Neural crest cell (in vitro differentiated cells): ENCODE measurements around the gene IMP3. TPM values are rescaled to one million over a fixed set of nuclear protein-coding genes. Genes with fewer than 3 reads are reported as not detected.
"Not testable (repeated sequence)": the region's sequence is repeated elsewhere in the genome, so short reads cannot be mapped to it uniquely, and the experiment has no call there.

ENCODE experiments used
- DNase-seq: peaks from one replicate; pipeline ENCODE4 v3.0.0; 2021; ENCODE audit warnings: low read depth, mixed read lengths, low spot score
- H3K27ac Mint-ChIP-seq: one replicate; pipeline ENCODE4 v1.8.0; 2021; ENCODE audit warnings: mild to moderate bottlenecking, mixed read lengths; ENCODE audit not compliant: unreplicated experiment
- H3K27me3 Mint-ChIP-seq: 2 replicates; pipeline ENCODE4 v1.8.0; 2021; ENCODE audit warnings: low read depth, mild to moderate bottlenecking, mixed read lengths
- H3K36me3 Mint-ChIP-seq: 2 replicates; pipeline ENCODE4 v1.8.0; 2021; ENCODE audit warnings: low read depth, mild to moderate bottlenecking, mixed read lengths
- H3K4me1 Mint-ChIP-seq: 2 replicates; pipeline ENCODE4 v1.8.0; 2021; ENCODE audit warnings: mixed read lengths
- H3K4me3 Mint-ChIP-seq: one replicate; pipeline ENCODE4 v1.8.0; 2021; ENCODE audit warnings: mild to moderate bottlenecking, mixed read lengths
- H3K9me3 Mint-ChIP-seq: 2 replicates; pipeline ENCODE4 v1.8.0; 2021; ENCODE audit warnings: mixed read lengths
- total RNA-seq: library from RNA; stranded (reverse); gene quantifications from 2 replicates; pipeline ENCODE4 v1.2.1, GENCODE V29; 2021
- TF ChIP-seq, protein P1 (sequence below): fragments of 200-600 bp; sonication (generic); conservative IDR thresholded peaks from 2 replicates; pipeline ENCODE4 v1.5.0; 2021; ENCODE audit warnings: antibody characterized with exemption, mild to moderate bottlenecking

Gene IMP3
- total RNA-seq, 1 donor from 2014 or later, result 79.4 TPM

DNA sequence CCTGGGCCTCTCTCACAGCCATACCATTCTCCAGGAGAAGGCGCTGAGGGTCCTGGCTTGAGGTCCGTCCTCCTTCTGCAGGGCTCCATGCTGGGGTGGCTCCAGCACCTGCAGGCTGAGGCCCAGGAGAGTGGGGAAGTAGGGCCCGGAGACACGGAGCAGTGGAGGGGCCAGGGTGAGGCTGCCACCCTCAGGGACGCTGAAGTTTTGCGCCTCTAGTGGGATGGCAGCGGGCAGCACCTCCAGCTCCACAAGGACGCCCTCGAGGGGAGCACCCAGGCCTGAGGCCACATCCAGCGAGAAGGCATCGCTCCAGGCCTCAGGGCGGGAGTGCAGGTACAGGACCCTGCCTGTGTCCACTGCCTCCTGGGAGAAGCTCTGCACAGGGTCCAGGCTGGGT, 45.2 kb upstream of the IMP3 start:
- no peaks in the 10 kb centered on the region for H3K27me3 Mint-ChIP-seq
- H3K4me3 Mint-ChIP-seq, result no peak overlapping the region
- H3K36me3 Mint-ChIP-seq, result peaks cover 4% of the 10 kb centered on the region
- H3K27ac Mint-ChIP-seq, result no peak overlapping the region
- TF ChIP-seq, protein P1, sequence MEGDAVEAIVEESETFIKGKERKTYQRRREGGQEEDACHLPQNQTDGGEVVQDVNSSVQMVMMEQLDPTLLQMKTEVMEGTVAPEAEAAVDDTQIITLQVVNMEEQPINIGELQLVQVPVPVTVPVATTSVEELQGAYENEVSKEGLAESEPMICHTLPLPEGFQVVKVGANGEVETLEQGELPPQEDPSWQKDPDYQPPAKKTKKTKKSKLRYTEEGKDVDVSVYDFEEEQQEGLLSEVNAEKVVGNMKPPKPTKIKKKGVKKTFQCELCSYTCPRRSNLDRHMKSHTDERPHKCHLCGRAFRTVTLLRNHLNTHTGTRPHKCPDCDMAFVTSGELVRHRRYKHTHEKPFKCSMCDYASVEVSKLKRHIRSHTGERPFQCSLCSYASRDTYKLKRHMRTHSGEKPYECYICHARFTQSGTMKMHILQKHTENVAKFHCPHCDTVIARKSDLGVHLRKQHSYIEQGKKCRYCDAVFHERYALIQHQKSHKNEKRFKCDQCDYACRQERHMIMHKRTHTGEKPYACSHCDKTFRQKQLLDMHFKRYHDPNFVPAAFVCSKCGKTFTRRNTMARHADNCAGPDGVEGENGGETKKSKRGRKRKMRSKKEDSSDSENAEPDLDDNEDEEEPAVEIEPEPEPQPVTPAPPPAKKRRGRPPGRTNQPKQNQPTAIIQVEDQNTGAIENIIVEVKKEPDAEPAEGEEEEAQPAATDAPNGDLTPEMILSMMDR, result no peak
- H3K9me3 Mint-ChIP-seq, result no peaks in the 10 kb centered on the region
- peaks cover 3% of the 10 kb centered on the region for H3K4me1 Mint-ChIP-seq
- no peak for DNase-seq

DNA sequence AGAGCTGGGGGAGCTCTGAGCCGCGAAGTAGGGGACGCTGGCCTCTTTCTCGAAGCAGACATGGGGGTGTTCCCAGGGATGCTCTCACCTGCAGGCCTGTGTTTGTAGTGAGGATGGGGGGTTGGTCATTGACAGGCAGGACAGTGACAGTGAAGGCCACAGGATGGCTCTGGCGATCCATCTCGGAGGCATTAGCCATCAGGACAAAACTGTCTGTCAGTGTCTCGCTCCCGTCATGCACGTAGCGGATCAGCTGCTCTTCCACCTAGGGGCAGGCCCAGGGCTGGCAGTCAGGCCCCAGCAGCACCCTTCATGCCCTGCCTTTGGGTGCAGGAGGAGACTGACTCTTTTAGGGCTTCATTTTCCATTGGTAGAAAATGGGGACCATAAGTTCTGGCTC, 44.6 kb upstream of the IMP3 start:
- no peak overlapping the region for H3K4me3 Mint-ChIP-seq
- H3K27ac Mint-ChIP-seq, result no peak overlapping the region
- peaks cover 4% of the 10 kb centered on the region for H3K36me3 Mint-ChIP-seq

DNA sequence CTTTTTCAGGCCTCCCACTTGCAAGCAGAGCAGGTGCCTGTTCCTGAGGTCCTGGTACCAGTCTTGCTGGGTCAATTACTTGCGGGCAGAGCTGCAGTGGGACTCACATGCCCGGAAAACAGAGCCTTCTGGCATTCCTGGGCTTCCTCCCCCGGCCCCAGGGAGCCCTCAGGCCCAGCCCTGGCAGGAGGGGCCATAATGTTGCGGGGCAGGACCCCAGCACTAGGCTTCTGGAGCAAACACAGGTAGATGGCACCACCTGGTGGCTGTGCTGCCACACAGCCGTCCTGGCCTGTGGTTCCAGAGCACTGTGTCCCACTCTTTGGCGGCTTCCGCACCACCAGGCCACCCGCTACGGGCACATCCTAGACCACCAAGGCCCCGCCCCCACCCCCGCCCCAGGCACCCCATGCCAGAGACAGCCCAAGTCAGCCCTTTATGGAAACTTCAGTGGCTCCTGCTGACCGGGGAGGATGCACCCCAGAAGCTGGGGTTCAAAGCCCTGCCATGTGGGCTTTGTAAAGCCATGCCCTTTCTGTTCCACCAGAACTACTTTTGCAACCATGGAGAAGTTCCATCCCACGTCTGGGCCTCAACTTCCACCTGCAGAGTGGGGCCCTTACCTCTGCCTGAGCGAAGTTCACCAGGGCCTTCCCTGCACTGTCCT, 43.8 kb upstream of the IMP3 start:
- H3K27me3 Mint-ChIP-seq, H3K27ac Mint-ChIP-seq, H3K36me3 Mint-ChIP-seq, H3K4me1 Mint-ChIP-seq, H3K9me3 Mint-ChIP-seq, H3K4me3 Mint-ChIP-seq: not testable (repeated sequence)
- TF ChIP-seq, protein P1, result peak; percentile 92
- DNase-seq, result peak; percentile 81

More for the DNA sequence above, 44.6 kb upstream of the IMP3 start:
- H3K27me3 Mint-ChIP-seq, result no peaks in the 10 kb centered on the region
- no peak for DNase-seq
- H3K4me1 Mint-ChIP-seq, result peaks cover 3% of the 10 kb centered on the region
- TF ChIP-seq, protein P1, result no peak
- no peaks in the 10 kb centered on the region for H3K9me3 Mint-ChIP-seq

DNA sequence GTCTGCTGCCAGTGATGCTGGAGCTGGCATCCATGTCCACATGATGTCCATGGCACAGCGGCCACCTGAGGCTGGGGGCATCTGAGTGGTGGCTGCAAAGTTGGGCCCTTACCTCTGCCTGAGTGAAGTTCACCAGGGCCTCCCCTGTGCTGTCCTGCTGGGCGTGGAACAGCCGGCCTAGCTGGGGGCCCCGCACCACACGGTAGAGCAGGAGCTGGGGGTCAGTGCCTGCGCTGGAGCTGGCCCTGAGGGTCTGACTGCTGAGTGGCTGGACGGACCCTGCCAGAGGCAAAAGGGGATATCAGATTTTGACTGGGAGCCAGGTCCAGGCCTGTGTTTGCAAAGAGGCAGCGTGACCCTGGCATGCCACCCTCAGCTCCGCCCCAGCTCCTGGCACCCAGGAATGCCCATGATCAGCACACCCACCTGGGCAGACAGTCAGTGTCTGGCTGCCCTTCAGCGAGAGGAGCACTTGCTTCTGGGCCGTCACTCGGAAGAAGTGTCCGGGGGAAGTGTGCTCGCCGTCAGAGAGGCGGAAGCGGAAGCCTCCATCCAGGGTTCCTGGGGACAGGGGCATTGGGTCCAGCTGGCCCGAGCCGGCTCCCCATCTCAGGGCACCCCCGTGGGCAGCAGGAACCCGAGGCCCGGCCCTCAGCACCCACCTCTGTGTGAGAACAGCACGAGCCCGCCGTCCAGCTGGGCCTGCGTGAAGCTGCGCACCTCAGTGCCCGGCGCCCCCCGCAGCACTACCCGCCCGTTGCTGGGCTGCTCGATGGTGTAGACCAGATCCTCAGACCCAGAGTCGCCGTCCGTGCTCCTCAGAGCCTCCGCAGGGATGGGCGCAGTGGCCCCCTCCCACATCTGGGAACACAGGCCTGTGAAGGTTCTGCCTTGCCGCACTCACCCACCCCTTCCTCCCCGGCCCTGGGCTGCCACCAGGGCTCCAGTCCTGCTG, 42.4 kb upstream of the IMP3 start:
- no peaks in the 10 kb centered on the region for H3K36me3 Mint-ChIP-seq
- H3K4me1 Mint-ChIP-seq, result peaks cover 5% of the 10 kb centered on the region
- H3K9me3 Mint-ChIP-seq, result no peaks in the 10 kb centered on the region
- no peak for DNase-seq
- no peaks in the 10 kb centered on the region for H3K27me3 Mint-ChIP-seq
- no peak overlapping the region for H3K27ac Mint-ChIP-seq
- H3K4me3 Mint-ChIP-seq, result no peak overlapping the region
- TF ChIP-seq, protein P1, result no peak

DNA sequence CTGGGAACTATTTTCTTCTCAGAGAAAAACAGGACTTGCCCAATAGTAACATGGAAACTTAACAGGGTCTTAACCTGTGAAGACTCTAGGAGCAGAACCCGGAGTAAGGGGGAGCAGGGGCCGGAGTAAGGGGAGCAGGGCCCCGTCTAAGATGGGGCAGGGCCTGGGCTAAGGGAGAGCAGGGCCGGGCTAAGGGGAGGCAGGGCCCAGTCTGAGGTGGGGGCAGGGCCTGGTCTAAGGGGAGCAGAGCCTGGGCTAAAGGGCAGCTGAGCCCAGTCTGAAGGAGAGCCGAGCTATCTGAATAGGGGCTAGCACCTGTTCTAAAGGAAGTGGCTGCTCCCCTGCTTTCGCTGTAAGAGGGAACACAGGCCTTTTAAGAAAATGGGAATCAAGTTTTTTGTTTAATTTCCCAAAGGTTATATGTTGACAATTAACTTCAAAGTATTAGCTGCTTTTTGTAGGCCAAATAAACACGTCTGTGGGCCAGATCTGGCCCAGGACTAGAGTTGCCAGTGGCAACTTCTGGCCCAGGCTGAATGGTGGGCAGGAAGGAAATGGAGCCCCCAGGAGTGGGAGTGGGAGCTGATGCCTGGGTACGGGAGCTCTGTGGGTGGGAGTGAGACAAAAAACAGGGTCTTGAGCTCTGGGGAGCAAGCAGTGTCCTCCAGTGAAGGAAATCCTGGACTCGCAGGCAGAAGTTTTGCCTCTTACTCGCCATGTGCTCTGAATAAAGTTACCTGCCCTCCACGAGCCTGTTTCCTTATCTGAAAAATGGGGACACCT, 40.2 kb upstream of the IMP3 start:
- no peak for DNase-seq
- H3K27ac Mint-ChIP-seq, result peak overlapping the region; percentile 89
- H3K9me3 Mint-ChIP-seq, result no peaks in the 10 kb centered on the region
- H3K27me3 Mint-ChIP-seq, result no peaks in the 10 kb centered on the region
- H3K4me1 Mint-ChIP-seq, result peaks cover 5% of the 10 kb centered on the region
- no peak overlapping the region for H3K4me3 Mint-ChIP-seq
- no peaks in the 10 kb centered on the region for H3K36me3 Mint-ChIP-seq
- TF ChIP-seq, protein P1, result no peak

DNA sequence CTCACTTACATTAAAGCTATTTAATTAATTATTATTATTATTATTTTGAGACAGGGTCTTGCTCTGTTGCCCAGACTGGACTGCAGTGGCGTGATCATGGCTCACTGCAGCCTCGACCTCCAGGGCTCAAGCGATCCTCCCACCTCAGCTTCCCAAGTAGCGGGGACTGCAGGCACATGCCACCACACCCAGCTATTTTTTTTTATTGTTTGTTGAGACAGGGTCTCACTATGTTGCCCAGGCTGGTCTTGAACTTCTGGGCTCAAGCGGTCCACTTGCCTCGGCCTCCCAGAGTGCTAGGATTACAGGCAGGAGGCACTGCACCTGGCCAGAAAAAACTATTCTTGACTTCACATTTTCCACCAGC, 38.3 kb upstream of the IMP3 start:
- H3K36me3 Mint-ChIP-seq, DNase-seq, H3K9me3 Mint-ChIP-seq, H3K27ac Mint-ChIP-seq, H3K27me3 Mint-ChIP-seq, H3K4me3 Mint-ChIP-seq: not testable (repeated sequence)
- peaks cover 11% of the 10 kb centered on the region for H3K4me1 Mint-ChIP-seq
